Activated CD8-positive, alpha-beta memory T cell treated with anti-CD3 and anti-CD28 coated beads, Interleukin-2, amount 10 ng/mL, durations not matched to agents 7 days and 5 days (primary cell): ENCODE measurements around the gene LPXN. TPM values are rescaled to one million over a fixed set of nuclear protein-coding genes. Genes with fewer than 3 reads are reported as not detected.
A peak's percentile ranks its signal among the peaks of the same experiment; 100 is the strongest.

ENCODE experiments used
- ATAC-seq: fragments of 150-1000 bp; cut with Tn5 transposase; one replicate; pipeline ENCODE4 v1.10.0; 2021; ENCODE audit warnings: moderate library complexity
- CTCF ChIA-PET: fragments of 350-600 bp; sonication (Branson Sonifier 250); formaldehyde crosslinking; loops from one replicate; lab custom pipeline; 2021; ENCODE audit warnings: antibody characterized with exemption; lab: Charles Lee
- DNase-seq: peaks from one replicate; pipeline ENCODE4 v3.0.0-alpha.2; 2020
- H3K27ac Mint-ChIP-seq: one replicate; pipeline ENCODE4 v1.8.0; 2021; ENCODE audit warnings: mild to moderate bottlenecking, mixed read lengths
- H3K27me3 Mint-ChIP-seq: one replicate; pipeline ENCODE4 v1.8.0; 2021; ENCODE audit warnings: mixed read lengths
- H3K36me3 Mint-ChIP-seq: one replicate; pipeline ENCODE4 v1.8.0; 2021; ENCODE audit warnings: mild to moderate bottlenecking, mixed read lengths
- H3K4me1 Mint-ChIP-seq: one replicate; pipeline ENCODE4 v1.8.0; 2021; ENCODE audit warnings: mixed read lengths
- H3K4me3 Mint-ChIP-seq: one replicate; pipeline ENCODE4 v1.8.0; 2021; ENCODE audit warnings: mild to moderate bottlenecking, moderate library complexity, mixed read lengths
- H3K9me3 Mint-ChIP-seq: one replicate; pipeline ENCODE4 v1.8.0; 2022; ENCODE audit warnings: low read depth, mixed read lengths
- total RNA-seq, 2 experiments: library from RNA; stranded (reverse); gene quantifications; one replicate each; pipeline ENCODE4 v1.2.3, GENCODE V29; 2021

The LPXN gene
- total RNA-seq, 2 experiments from 2014 or later, result 141 to 225 TPM

DNA sequence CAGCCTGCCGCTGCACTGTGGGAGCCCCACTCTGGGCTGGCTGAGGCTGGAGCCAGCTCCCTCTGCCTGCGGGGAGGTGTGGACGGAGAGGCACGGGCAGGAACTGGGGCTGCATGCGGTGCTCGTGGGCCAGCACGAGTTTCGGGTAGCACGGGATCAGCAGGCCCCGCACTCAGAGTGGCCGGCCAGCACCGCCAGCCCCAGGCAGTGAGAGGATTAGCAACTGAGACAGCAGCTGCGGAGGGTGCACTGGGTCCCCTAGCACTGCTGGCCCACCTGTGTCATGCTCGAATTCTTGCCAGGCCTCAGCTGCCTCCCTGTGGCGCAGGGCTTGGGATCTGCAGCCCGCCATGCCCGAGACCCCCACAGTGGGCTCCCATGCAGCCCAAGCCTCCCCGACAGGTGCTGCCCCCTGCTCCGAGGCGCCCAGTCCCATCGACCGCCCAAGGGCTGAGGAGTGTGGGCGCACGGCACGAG, 43.8 kb downstream of the LPXN start:
- Mint-ChIP-seq H3K27me3 (no peaks in the 10 kb centered on the region), H3K36me3 (peaks cover 79% of the 10 kb centered on the region), H3K9me3 (no peaks in the 10 kb centered on the region), H3K27ac (no peak overlapping the region), H3K4me1 (peaks cover 28% of the 10 kb centered on the region), H3K4me3 (no peak overlapping the region)
- ATAC-seq (no peak), DNase-seq (no peak)
- CTCF ChIA-PET, result interaction anchor here (1.4 to 1.7 kb wide), 2 partner anchors 15 to 1074 kb away, joined by 3 to 4 read pairs; no protein-coding TSS in a partner anchor

DNA sequence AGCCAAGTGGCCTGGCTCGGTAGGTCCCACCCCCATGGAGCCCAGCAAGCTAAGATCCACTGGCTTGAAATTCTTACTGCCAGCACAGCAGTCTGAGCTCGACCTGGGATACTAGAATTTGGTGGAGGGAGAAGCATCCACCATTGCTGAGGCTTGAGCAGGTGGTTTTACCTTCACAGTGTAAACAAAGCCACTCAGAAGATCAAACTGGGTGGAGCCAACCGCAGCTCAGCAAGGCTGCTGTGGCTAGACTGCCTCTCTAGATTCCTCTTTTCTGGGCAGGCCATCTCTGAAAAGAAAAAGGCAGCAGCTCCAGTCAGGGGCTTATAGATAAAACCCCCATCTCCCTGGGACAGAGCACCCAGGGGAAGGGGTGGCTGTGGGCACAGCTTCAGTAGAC, 45.4 kb downstream of the LPXN start:
- H3K9me3 Mint-ChIP-seq, result no peaks in the 10 kb centered on the region
- CTCF ChIA-PET, result interaction anchor here (1.2 kb wide), 1 partner anchor 18 kb away, joined by 3 read pairs; no protein-coding TSS in a partner anchor
- ATAC-seq (peak; percentile 50), DNase-seq (no peak)
- peaks cover 66% of the 10 kb centered on the region for H3K36me3 Mint-ChIP-seq
- no peak overlapping the region for H3K27ac Mint-ChIP-seq
- peaks cover 38% of the 10 kb centered on the region for H3K4me1 Mint-ChIP-seq
- no peak overlapping the region for H3K4me3 Mint-ChIP-seq
- no peaks in the 10 kb centered on the region for H3K27me3 Mint-ChIP-seq

- Mint-ChIP-seq H3K27me3 (no peaks in the 10 kb centered on the region), H3K4me1 (peaks cover 51% of the 10 kb centered on the region), H3K4me3 (no peak overlapping the region), H3K9me3 (no peaks in the 10 kb centered on the region), H3K36me3 (peaks cover 43% of the 10 kb centered on the region), H3K27ac (no peak overlapping the region)
- CTCF ChIA-PET, result interaction anchor here (1.0 kb wide), 1 partner anchor 14 kb away, joined by 3 read pairs; no protein-coding TSS in a partner anchor
- ATAC-seq (no peak), DNase-seq (no peak)
These were observed 48.2 kb downstream of the LPXN start for GRCh38 chr11:58527429-58527828.

GRCh38 chr11:58526721-58527120, 48.9 kb downstream of the LPXN start:
- Mint-ChIP-seq H3K27ac (peak overlapping the region; percentile 3), H3K27me3 (no peaks in the 10 kb centered on the region), H3K9me3 (no peaks in the 10 kb centered on the region), H3K4me3 (no peak overlapping the region), H3K36me3 (peaks cover 41% of the 10 kb centered on the region), H3K4me1 (peaks cover 53% of the 10 kb centered on the region)
- DNase-seq (no peak), ATAC-seq (no peak)
- CTCF ChIA-PET, result interaction anchor here (1.0 kb wide), 1 partner anchor 13 kb away, joined by 3 read pairs; no protein-coding TSS in a partner anchor

DNA sequence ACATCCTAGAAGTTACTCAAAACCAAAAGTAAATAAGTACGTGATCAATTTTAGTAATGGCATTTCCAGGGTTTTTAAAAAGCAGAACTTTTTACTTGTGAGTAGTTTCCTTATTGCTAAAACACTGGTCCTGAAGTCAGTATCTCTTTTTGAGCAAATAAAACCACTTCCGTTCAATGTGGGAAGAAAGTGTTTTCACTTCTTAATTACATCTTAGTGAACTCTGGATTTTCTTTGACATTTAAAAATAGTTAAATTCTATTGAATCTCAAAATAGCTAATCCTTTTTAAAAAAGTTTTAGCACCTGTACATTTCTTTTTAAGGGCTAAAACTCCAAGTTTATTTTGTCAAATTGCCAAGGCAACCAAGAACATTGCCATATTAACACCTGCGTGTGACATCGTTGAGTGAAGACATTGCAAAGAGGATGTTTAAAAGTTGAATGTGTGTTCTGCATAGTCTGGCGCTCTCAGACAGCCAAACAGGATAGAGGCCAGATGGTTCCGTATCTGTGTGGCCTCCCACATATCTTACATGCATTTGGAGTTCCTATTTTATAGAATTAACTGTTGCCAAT, 50.5 kb downstream of the LPXN start:
- DNase-seq (peak; percentile 53), ATAC-seq (peak; percentile 86)
- Mint-ChIP-seq H3K4me1 (peaks cover 40% of the 10 kb centered on the region), H3K4me3 (peak overlapping the region; percentile 27), H3K9me3 (no peaks in the 10 kb centered on the region), H3K27ac (peak overlapping the region; percentile 77), H3K27me3 (no peaks in the 10 kb centered on the region), H3K36me3 (peaks cover 31% of the 10 kb centered on the region)
- CTCF ChIA-PET, result interaction anchor here (0.9 to 1.2 kb wide), 3 partner anchors 15 to 533 kb away, joined by 3 read pairs; no protein-coding TSS in a partner anchor

DNA sequence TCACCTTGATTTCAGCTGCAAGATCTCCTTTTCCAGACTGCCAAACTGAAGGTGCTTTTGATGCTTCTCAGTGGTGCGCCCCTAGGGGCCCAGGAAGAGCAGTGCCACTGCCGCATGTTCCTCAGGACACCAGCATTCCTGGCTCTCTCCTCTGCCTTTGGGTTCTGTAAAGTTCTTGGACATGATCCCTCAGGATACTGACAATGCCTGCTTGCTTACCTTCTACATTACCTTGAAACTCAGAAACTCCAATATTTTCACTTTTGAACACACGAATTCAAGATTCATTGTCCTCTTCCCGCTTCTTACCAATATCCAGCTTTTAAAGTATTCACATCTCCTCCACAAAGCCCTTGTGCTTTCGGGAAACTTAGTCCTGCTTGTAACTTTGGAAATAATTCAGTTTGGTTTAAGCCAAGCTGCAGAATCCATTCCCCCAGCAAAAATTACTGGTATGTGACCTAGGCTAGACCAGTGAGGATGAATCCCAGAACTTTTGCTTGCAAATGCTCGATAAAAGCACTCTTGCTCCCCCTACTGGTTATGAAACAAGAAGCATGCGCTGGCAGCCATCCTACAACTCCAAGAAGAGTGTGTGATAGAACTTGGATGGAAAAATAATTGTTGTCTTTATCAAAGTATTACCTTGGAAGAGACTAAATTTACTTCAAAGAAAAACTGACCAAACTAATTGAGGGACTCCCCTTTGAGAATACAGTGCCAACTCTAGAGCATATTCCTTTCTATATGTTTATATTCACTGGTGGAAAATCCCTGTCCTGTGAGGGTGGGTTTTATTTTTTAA, 51.2 kb downstream of the LPXN start:
- Mint-ChIP-seq H3K27me3 (no peaks in the 10 kb centered on the region), H3K4me3 (peak overlapping the region; percentile 27), H3K27ac (peak overlapping the region; percentile 77), H3K36me3 (peaks cover 29% of the 10 kb centered on the region), H3K4me1 (peaks cover 35% of the 10 kb centered on the region), H3K9me3 (no peaks in the 10 kb centered on the region)
- CTCF ChIA-PET, result interaction anchor here (1.1 to 1.3 kb wide), 4 partner anchors 11 to 31 kb away, joined by 3 to 6 read pairs (median 5); no protein-coding TSS in a partner anchor
- DNase-seq (peak; percentile 61), ATAC-seq (peak; percentile 46)

GRCh38 chr11:58513747-58514367, 61.8 kb downstream of the LPXN start:
- Mint-ChIP-seq H3K4me3 (no peak overlapping the region), H3K4me1 (no peaks in the 10 kb centered on the region), H3K9me3 (no peaks in the 10 kb centered on the region), H3K27me3 (no peaks in the 10 kb centered on the region), H3K36me3 (peaks cover 1% of the 10 kb centered on the region), H3K27ac (no peak overlapping the region)
- no peak for ATAC-seq
- DNase-seq, result no peak
- CTCF ChIA-PET, result interaction anchor here (0.8 to 3.2 kb wide), 4 partner anchors 10 to 713 kb away, joined by 3 to 10 read pairs (median 4); no protein-coding TSS in a partner anchor

DNA sequence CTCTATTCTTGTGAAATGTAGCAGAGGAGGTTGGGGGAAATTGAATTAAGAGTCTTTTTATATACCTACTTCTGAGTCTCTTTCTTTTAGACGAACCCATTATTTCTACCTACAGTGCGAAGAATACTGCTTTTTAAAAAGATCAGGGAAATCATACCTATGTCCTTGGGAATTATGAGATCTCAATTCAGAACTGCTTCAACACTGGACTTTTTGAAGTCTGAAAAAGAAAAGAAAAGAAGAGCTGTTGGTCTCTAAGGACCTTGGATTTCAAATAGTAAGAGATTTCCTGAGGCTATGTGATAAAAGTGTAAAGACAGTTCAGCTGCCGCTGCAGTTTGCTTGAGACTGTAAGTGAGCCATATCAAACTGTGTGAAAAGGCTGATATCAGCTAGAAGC, 64.0 kb downstream of the LPXN start:
- H3K36me3 Mint-ChIP-seq, result peaks cover 12% of the 10 kb centered on the region
- no peak for ATAC-seq
- H3K4me3 Mint-ChIP-seq, result no peak overlapping the region
- H3K27ac Mint-ChIP-seq, result no peak overlapping the region
- no peaks in the 10 kb centered on the region for H3K27me3 Mint-ChIP-seq
- H3K9me3 Mint-ChIP-seq, result no peaks in the 10 kb centered on the region
- DNase-seq, result no peak
- CTCF ChIA-PET, result interaction anchor here (0.6 to 3.2 kb wide), 4 partner anchors 18 to 711 kb away, joined by 3 to 10 read pairs (median 3); no protein-coding TSS in a partner anchor
- H3K4me1 Mint-ChIP-seq, result no peaks in the 10 kb centered on the region

- H3K27ac Mint-ChIP-seq, result no peak overlapping the region
- H3K27me3 Mint-ChIP-seq, result no peaks in the 10 kb centered on the region
- ATAC-seq (no peak), DNase-seq (no peak)
- CTCF ChIA-PET, result interaction anchor here (1.2 kb wide), 1 partner anchor 14 kb away, joined by 3 read pairs; no protein-coding TSS in a partner anchor
- H3K9me3 Mint-ChIP-seq, result no peaks in the 10 kb centered on the region
- H3K36me3 Mint-ChIP-seq, result peaks cover 14% of the 10 kb centered on the region
- H3K4me3 Mint-ChIP-seq, result no peak overlapping the region
- H3K4me1 Mint-ChIP-seq, result peaks cover 2% of the 10 kb centered on the region
These were observed 65.9 kb downstream of the LPXN start for GRCh38 chr11:58509748-58510147.

DNA sequence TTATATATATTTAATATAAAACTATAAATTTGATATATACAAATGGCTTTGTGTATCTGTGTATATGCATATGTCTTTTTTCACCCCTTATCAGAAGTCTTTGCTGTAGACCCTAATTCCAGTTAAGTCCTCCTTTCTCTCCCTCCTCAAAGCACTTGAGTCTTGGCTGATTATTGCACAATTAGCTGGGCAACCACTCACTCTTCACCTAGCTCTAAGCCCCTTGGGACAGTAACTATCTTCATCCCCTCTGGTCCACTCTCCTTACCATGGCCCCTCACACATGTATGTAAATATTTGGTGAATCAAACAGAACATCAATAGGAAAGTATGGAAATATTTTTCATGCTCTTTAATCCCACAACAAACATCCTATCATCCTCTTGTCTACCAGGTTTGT, 66.8 kb downstream of the LPXN start:
- no peak for DNase-seq

GRCh38 chr11:58508005-58508404, 67.7 kb downstream of the LPXN start, which contains the start of gene OR5B21:
TSS of gene OR5B21 (minus strand) at chr11:58508105. CDS start at chr11:58508105, 0 bp downstream.
- ATAC-seq (no peak), DNase-seq (no peak)
- Mint-ChIP-seq H3K4me3 (no peak within 1 kb of the TSS), H3K36me3 (peaks cover 19% of the 10 kb centered on the region), H3K4me1 (peaks cover 2% of the 10 kb centered on the region), H3K27ac (no peak within 1 kb of the TSS), H3K27me3 (no peaks in the 10 kb centered on the region), H3K9me3 (no peaks in the 10 kb centered on the region)
- CTCF ChIA-PET, result no interaction called here

More for the DNA sequence above, 66.8 kb downstream of the LPXN start:
- H3K36me3 Mint-ChIP-seq, result peaks cover 17% of the 10 kb centered on the region
- ATAC-seq, result no peak
- no peaks in the 10 kb centered on the region for H3K27me3 Mint-ChIP-seq
- H3K9me3 Mint-ChIP-seq, result no peaks in the 10 kb centered on the region
- CTCF ChIA-PET, result interaction anchor here (1.2 kb wide), 1 partner anchor 13 kb away, joined by 3 read pairs; no protein-coding TSS in a partner anchor
- H3K4me3 Mint-ChIP-seq, result no peak overlapping the region
- peaks cover 2% of the 10 kb centered on the region for H3K4me1 Mint-ChIP-seq
- H3K27ac Mint-ChIP-seq, result no peak overlapping the region

DNA sequence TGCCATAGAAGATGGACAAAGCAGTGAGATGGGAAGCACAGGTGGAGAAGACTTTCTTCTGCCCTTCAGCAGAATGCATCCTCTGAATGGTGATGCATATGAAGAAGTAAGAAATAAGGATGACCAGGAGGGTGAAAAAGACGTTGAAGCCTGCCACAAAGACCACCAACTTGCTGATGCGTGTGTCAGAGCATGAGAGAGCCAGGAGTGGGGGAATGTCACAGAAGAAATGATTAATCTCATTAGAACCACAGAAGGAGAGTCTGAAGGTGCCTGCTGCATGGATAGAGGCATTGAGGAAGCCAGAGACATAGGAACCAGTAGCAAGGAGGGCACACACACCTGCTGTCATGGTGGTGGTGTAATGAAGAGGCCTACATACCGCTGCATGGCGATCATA, 68.3 kb downstream of the LPXN start:
- ATAC-seq (no peak), DNase-seq (no peak)
- Mint-ChIP-seq H3K27me3 (no peaks in the 10 kb centered on the region), H3K27ac (no peak overlapping the region), H3K36me3 (peaks cover 21% of the 10 kb centered on the region), H3K4me1 (peaks cover 2% of the 10 kb centered on the region), H3K4me3 (no peak overlapping the region), H3K9me3 (no peaks in the 10 kb centered on the region)
- CTCF ChIA-PET, result no interaction called here

- ATAC-seq (no peak), DNase-seq (no peak)
- Mint-ChIP-seq H3K9me3 (no peaks in the 10 kb centered on the region), H3K27ac (no peak overlapping the region), H3K36me3 (peaks cover 21% of the 10 kb centered on the region), H3K27me3 (no peaks in the 10 kb centered on the region), H3K4me3 (no peak overlapping the region), H3K4me1 (peaks cover 2% of the 10 kb centered on the region)
- CTCF ChIA-PET, result no interaction called here
These were observed 68.7 kb downstream of the LPXN start for GRCh38 chr11:58506935-58507334.
